GM12878 (cell line): Measurements from ENCODE around the gene CATSPERZ.

ENCODE experiments used
- CTCF ChIP-seq, 3 experiments: IDR thresholded peaks in 2 of 3; conservative IDR thresholded peaks in 1 of 3; 2 replicates each; pipeline ENCODE4 v1.5.1; 2011; ENCODE audit warnings: low read depth in 3 of 3, low read length in 3 of 3, mild to moderate bottlenecking in 3 of 3, control low read depth in 2 of 3, moderate library complexity in 2 of 3, inconsistent platforms in 1 of 3, mixed read lengths in 1 of 3; ENCODE audit not compliant: control insufficient read depth in 2 of 3, insufficient read depth in 1 of 3; ENCODE audit errors: extremely low read depth in 1 of 3
- JUND ChIP-seq: IDR thresholded peaks from 2 replicates; pipeline ENCODE4 v1.6.1; 2012; ENCODE audit warnings: low read depth, mild to moderate bottlenecking, low read length, improper control_type of control experiment, moderate library complexity
- MAX ChIP-seq: IDR thresholded peaks from 2 replicates; pipeline ENCODE4 v1.6.1; 2012; ENCODE audit warnings: low read depth, low read length, improper control_type of control experiment
- NRF1 ChIP-seq: conservative IDR thresholded peaks from 2 replicates; pipeline ENCODE4 v1.6.1; 2011; ENCODE audit warnings: mild to moderate bottlenecking, low read depth, low read length, improper control_type of control experiment
- REST ChIP-seq: IDR thresholded peaks from 2 replicates; pipeline ENCODE4 v1.6.1; 2012; ENCODE audit warnings: mild to moderate bottlenecking, low read depth, low read length
- SP1 ChIP-seq: IDR thresholded peaks from one replicate; pipeline ENCODE4 v1.6.1; 2011; ENCODE audit warnings: low read depth, low read length
- SPI1 ChIP-seq: IDR thresholded peaks from 2 replicates; pipeline ENCODE4 v1.6.1; 2011; ENCODE audit warnings: low read depth, mild to moderate bottlenecking, low read length, moderate library complexity, borderline replicate concordance; ENCODE audit not compliant: insufficient read depth
- TARDBP ChIP-seq: IDR thresholded peaks from 2 replicates; pipeline ENCODE4 v1.6.1; 2016; ENCODE audit warnings: borderline replicate concordance
- USF1 ChIP-seq: IDR thresholded peaks from 2 replicates; pipeline ENCODE4 v1.6.1; 2011; ENCODE audit warnings: borderline replicate concordance, low read depth, mild to moderate bottlenecking, moderate library complexity, mixed read lengths, low read length; ENCODE audit not compliant: insufficient read depth; ENCODE audit errors: extremely low read length
- USF2 ChIP-seq: IDR thresholded peaks from 2 replicates; pipeline ENCODE4 v1.6.1; 2011; ENCODE audit warnings: low read depth, low read length, improper control_type of control experiment, borderline replicate concordance
- ZNF384 ChIP-seq: IDR thresholded peaks from 2 replicates; pipeline ENCODE4 v1.6.1; 2012; ENCODE audit warnings: low read depth, mild to moderate bottlenecking, low read length, improper control_type of control experiment, borderline replicate concordance

- TF ChIP-seq SPI1 (no peak), USF2 (no peak), ZNF384 (no peak), SP1 (no peak), CTCF (IDR thresholded peaks at IDR 0.05 in 2 of 3, conservative IDR thresholded peaks at IDR 0.05 in 1 of 3; ENCODE audit: control insufficient read depth in 2 of 3, extremely low read depth in 1 of 3, insufficient read depth in 1 of 3, low read depth in 3 of 3, low read length in 3 of 3) (peak; percentile 13 to 32 (median 30); a peak in 1 of 6 replicates), NRF1 (no peak), REST (no peak), TARDBP (no peak), USF1 (no peak), MAX (no peak), JUND (no peak)
Observed at GRCh38 chr11:64343767-64344559, 43.8 kb downstream of the CATSPERZ start.
